Smooth muscle cell (in vitro differentiated cells): ENCODE data around the gene SCFD2. TPM values are rescaled to one million over a fixed set of nuclear protein-coding genes. Genes with fewer than 3 reads are reported as not detected.

Experiments
- DNase-seq: peaks from one replicate; lab custom pipeline; 2025; ENCODE audit not compliant: unreplicated experiment; lab: John Stamatoyannopoulos, UW
- H2AFZ ChIP-seq: fragments of 200-600 bp; sonication (generic); 2 replicates; pipeline ENCODE4 v1.6.0; 2016; ENCODE audit warnings: antibody characterized with exemption, low read depth, mild to moderate bottlenecking
- H3F3A ChIP-seq: fragments of 200-600 bp; sonication (generic); 2 replicates; pipeline ENCODE4 v1.6.0; 2017; ENCODE audit warnings: antibody characterized with exemption, low read depth
- H3K27ac ChIP-seq: fragments of 200-600 bp; sonication (generic); 2 replicates; pipeline ENCODE4 v1.5.1; 2016; ENCODE audit warnings: low read depth, mild to moderate bottlenecking
- H3K27me3 ChIP-seq: fragments of 200-600 bp; sonication (generic); 2 replicates; pipeline ENCODE4 v1.6.1; 2016; ENCODE audit warnings: low read depth, mild to moderate bottlenecking
- H3K36me3 ChIP-seq: fragments of 200-600 bp; sonication (generic); 2 replicates; pipeline ENCODE4 v1.5.1; 2016; ENCODE audit warnings: low read depth
- H3K4me1 ChIP-seq: fragments of 200-600 bp; sonication (generic); 2 replicates; pipeline ENCODE4 v1.5.1; 2016; ENCODE audit warnings: low read depth
- H3K4me2 ChIP-seq: fragments of 200-600 bp; sonication (generic); 2 replicates; pipeline ENCODE4 v1.6.0; 2016; ENCODE audit warnings: mild to moderate bottlenecking
- H3K4me3 ChIP-seq: fragments of 200-600 bp; sonication (generic); 2 replicates; pipeline ENCODE4 v1.5.1; 2016; ENCODE audit warnings: mild to moderate bottlenecking
- H3K79me2 ChIP-seq: fragments of 200-600 bp; sonication (generic); 2 replicates; pipeline ENCODE4 v1.6.0; 2016; ENCODE audit warnings: low read depth, mild to moderate bottlenecking
- H3K9ac ChIP-seq: fragments of 200-600 bp; sonication (generic); 2 replicates; pipeline ENCODE4 v1.6.0; 2016; ENCODE audit warnings: low read depth
- H3K9me3 ChIP-seq: fragments of 200-600 bp; sonication (generic); replicated peaks from 2 replicates; pipeline ENCODE4 v1.5.1; 2016; ENCODE audit warnings: low read depth
- H4K20me1 ChIP-seq: fragments of 200-600 bp; sonication (generic); 2 replicates; pipeline ENCODE4 v1.6.0; 2016; ENCODE audit warnings: low read depth
- WGBS: methylation state at CpG from one replicate; pipeline ENCODE4 v1.1.7; 2016; ENCODE audit warnings: low lambda C conversion rate; 5-methylcytosine and 5-hydroxymethylcytosine counted together
- polyA plus RNA-seq: library from polyadenylated mRNA; unstranded; fragments of >200 nt; fragmentation: Nextera tagmentation; extraction: Ambion mirVana; gene quantifications from 2 replicates; pipeline ENCODE4 v1.2.1, GENCODE V29; 2016
- total RNA-seq: library from RNA; depleted of rRNA; stranded (reverse); fragments of >200 nt; gene quantifications from 2 replicates; pipeline ENCODE4 v1.2.3, GENCODE V29; 2014
- TF ChIP-seq, protein P1 (sequence below): fragments of 200-600 bp; sonication (generic); IDR thresholded peaks from 2 replicates; pipeline ENCODE4 v1.5.1; 2017; ENCODE audit warnings: borderline replicate concordance, mild to moderate bottlenecking, antibody characterized with exemption; ENCODE audit not compliant: insufficient read depth, poor library complexity, severe bottlenecking

The SCFD2 gene
- total and polyA plus RNA-seq, 2 experiments from 2014 or later, result 7.8 to 11.4 TPM

DNA sequence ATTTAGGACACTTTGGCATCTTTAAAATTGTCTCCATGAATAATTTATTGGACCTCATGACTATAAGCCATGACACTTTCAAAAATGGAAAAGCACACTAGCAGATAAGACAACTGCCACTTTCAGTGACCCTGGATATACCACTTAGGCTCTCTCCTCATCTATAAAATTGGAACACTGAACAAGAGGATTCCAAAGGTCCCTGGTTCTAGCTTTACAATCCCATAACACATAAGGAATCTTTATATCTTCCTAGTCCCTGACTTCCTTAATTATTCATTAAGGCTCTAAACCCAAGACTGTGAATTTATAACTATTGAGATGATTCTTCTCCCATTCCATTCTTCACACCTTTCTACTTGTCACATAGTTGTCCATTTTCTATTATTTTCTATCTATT, 190.2 kb downstream of the SCFD2 start:
- Histone ChIP-seq H3K4me1 (no peaks in the 10 kb centered on the region), H4K20me1 (no peaks in the 10 kb centered on the region), H3K36me3 (no peaks in the 10 kb centered on the region), H3K9me3 (no peaks in the 10 kb centered on the region), H2AFZ (no peak overlapping the region), H3K4me2 (no peak overlapping the region), H3K9ac (no peak overlapping the region), H3K4me3 (no peak overlapping the region), H3K27me3 (no peaks in the 10 kb centered on the region), H3F3A (no peaks in the 10 kb centered on the region), H3K27ac (no peak overlapping the region), H3K79me2 (no peaks in the 10 kb centered on the region)
- DNase-seq, result no peak
- TF ChIP-seq, protein P1, sequence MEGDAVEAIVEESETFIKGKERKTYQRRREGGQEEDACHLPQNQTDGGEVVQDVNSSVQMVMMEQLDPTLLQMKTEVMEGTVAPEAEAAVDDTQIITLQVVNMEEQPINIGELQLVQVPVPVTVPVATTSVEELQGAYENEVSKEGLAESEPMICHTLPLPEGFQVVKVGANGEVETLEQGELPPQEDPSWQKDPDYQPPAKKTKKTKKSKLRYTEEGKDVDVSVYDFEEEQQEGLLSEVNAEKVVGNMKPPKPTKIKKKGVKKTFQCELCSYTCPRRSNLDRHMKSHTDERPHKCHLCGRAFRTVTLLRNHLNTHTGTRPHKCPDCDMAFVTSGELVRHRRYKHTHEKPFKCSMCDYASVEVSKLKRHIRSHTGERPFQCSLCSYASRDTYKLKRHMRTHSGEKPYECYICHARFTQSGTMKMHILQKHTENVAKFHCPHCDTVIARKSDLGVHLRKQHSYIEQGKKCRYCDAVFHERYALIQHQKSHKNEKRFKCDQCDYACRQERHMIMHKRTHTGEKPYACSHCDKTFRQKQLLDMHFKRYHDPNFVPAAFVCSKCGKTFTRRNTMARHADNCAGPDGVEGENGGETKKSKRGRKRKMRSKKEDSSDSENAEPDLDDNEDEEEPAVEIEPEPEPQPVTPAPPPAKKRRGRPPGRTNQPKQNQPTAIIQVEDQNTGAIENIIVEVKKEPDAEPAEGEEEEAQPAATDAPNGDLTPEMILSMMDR, result no peak

DNA sequence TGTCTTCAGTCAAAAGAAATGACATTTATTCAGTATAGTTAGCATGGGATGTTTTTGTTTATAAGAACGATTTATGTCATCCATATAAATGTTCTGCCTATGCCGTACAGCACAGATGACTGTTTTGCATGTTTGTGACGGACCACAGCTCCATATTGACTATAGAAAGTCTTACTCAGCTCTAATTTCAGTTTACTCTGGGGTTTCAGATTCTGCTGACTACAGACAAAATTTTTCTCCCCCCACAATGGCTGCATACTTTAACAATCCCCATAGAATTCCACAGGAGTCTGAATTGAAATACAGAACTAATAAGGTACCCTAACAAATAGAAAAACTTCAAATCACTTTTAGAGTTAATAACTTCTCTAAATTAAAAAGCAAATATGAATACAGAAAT, 191.0 kb downstream of the SCFD2 start:
- Histone ChIP-seq H3K4me1 (no peaks in the 10 kb centered on the region), H3K79me2 (no peaks in the 10 kb centered on the region)
- 88% methylated on average over 3 of the region's 3 CpGs for WGBS

DNA sequence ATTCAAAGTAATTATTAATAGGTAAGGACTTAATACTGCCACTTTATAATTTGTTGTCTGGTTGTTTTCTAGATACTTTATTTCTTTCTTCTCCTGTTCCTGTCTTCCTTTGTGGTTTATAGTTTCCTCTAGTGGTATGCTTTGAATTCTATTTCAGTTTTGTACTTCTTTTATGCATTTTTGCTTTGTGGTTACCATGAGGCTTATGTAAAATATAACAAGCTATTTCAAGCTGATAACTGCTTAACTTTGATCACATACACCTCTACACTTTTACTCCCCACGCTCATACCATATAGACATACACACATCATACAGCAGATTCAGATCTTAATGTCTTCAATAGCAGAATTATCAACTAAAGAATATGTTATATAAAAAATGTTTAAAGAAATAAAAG, 192.3 kb downstream of the SCFD2 start:
- 91% methylated on average over 1 of the region's 1 CpG for WGBS
- Histone ChIP-seq H3K9ac (no peak overlapping the region), H3K9me3 (no peaks in the 10 kb centered on the region), H3K27me3 (no peaks in the 10 kb centered on the region), H3K4me1 (no peaks in the 10 kb centered on the region), H4K20me1 (no peaks in the 10 kb centered on the region), H3K79me2 (no peaks in the 10 kb centered on the region), H3K36me3 (no peaks in the 10 kb centered on the region), H3K4me2 (no peak overlapping the region), H3K27ac (no peak overlapping the region), H3F3A (no peaks in the 10 kb centered on the region), H2AFZ (no peak overlapping the region), H3K4me3 (no peak overlapping the region)
- no peak for DNase-seq
- TF ChIP-seq, protein P1, result no peak

More for the DNA sequence above, 191.0 kb downstream of the SCFD2 start:
- TF ChIP-seq, protein P1, result no peak
- Histone ChIP-seq H3F3A (no peaks in the 10 kb centered on the region), H3K9ac (no peak overlapping the region), H2AFZ (no peak overlapping the region), H4K20me1 (no peaks in the 10 kb centered on the region), H3K27ac (no peak overlapping the region), H3K36me3 (no peaks in the 10 kb centered on the region), H3K27me3 (no peaks in the 10 kb centered on the region), H3K4me2 (no peak overlapping the region), H3K9me3 (no peaks in the 10 kb centered on the region), H3K4me3 (no peak overlapping the region)
- no peak for DNase-seq

DNA sequence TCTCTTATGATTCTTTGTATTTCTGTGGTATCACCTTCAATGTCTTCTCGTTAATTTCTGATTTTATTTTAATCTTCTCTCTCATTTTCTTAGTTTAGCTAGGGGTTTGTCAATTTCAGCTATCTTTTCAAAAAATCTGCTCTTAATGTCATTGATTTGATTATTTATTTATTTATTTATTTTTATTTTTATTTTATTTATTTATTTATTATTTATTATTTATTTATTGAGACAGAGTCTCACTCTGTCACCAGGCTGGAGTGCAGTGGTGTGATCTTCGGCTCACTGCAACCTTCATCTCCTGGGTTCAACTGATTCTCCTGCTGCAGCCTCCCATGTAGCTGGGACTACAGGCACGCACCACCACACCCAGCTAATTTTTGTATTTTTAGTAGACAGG, 194.1 kb downstream of the SCFD2 start:
- no peak overlapping the region for H3K4me3 ChIP-seq
- no peaks in the 10 kb centered on the region for H3K27me3 ChIP-seq
- H3K4me2 ChIP-seq, result no peak overlapping the region
- no peaks in the 10 kb centered on the region for H3F3A ChIP-seq
- H3K9me3 ChIP-seq, result no peaks in the 10 kb centered on the region
- H3K4me1 ChIP-seq, result no peaks in the 10 kb centered on the region
- TF ChIP-seq, protein P1, result no peak
- DNase-seq, result no peak
- no peak overlapping the region for H2AFZ ChIP-seq
- H3K9ac ChIP-seq, result no peak overlapping the region
- H3K36me3 ChIP-seq, result no peaks in the 10 kb centered on the region
- WGBS, result 99% methylated on average over 3 of the region's 3 CpGs
- H3K79me2 ChIP-seq, result no peaks in the 10 kb centered on the region
- H4K20me1 ChIP-seq, result no peaks in the 10 kb centered on the region
- H3K27ac ChIP-seq, result no peak overlapping the region
